NB4 (cell line): ENCODE measurements around the gene DCUN1D2.

Source experiments
- MYC ChIP-seq: IDR thresholded peaks from 2 replicates; pipeline ENCODE4 v1.6.1; 2011; ENCODE audit warnings: low read depth, low read length
- POLR2A ChIP-seq: IDR thresholded peaks from 2 replicates; pipeline ENCODE4 v1.6.1; 2011; ENCODE audit warnings: mild to moderate bottlenecking; ENCODE audit not compliant: insufficient read length; ENCODE audit errors: extremely low read depth
- TF ChIP-seq, protein P1 (sequence below): IDR thresholded peaks from one replicate; pipeline ENCODE4 v1.5.1; 2012; ENCODE audit warnings: low read depth, low read length
- TF ChIP-seq, protein P2 (sequence below): IDR thresholded peaks from 2 replicates; pipeline ENCODE4 v1.6.1; 2011; ENCODE audit warnings: low read depth, low read length

DNA sequence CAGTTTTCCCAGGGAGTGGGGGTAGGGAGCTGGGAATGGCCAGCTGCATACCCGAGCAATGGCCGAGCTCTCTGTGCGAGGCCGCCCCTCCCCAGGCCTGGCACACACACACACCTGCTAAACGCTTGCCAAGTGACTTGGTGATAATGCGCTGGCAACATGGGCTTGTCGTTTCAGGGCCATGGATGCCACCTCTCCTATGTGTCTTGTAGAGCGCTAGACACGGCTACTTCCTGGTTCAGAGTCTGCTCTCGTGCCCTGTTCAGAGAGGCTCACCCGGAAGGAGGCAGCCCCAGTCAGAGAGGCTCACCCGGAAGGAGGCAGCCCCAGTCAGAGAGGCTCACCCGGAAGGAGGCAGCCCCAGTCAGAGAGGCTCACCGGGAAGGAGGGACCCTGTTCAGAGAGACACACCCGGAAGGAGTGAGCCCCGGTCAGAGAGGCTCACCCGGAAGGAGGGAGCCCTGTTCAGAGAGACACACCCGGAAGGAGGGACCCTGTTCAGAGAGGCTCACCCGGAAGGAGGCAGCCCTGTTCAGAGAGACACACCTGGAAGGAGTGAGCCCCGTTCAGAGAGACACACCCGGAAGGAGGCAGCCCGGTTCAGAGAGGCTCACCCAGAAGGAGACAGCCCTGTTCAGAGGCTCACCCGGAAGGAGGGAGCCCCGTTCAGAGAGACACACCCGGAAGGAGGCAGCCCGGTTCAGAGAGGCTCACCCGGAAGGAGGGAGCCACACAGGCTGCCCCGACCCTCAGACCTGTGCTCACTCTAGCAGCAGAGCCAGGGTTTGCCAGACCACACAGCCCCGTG is 41.4 kb downstream of the DCUN1D2 start:
- TF ChIP-seq, protein P1, sequence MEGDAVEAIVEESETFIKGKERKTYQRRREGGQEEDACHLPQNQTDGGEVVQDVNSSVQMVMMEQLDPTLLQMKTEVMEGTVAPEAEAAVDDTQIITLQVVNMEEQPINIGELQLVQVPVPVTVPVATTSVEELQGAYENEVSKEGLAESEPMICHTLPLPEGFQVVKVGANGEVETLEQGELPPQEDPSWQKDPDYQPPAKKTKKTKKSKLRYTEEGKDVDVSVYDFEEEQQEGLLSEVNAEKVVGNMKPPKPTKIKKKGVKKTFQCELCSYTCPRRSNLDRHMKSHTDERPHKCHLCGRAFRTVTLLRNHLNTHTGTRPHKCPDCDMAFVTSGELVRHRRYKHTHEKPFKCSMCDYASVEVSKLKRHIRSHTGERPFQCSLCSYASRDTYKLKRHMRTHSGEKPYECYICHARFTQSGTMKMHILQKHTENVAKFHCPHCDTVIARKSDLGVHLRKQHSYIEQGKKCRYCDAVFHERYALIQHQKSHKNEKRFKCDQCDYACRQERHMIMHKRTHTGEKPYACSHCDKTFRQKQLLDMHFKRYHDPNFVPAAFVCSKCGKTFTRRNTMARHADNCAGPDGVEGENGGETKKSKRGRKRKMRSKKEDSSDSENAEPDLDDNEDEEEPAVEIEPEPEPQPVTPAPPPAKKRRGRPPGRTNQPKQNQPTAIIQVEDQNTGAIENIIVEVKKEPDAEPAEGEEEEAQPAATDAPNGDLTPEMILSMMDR: no peak
- TF ChIP-seq, protein P2, sequence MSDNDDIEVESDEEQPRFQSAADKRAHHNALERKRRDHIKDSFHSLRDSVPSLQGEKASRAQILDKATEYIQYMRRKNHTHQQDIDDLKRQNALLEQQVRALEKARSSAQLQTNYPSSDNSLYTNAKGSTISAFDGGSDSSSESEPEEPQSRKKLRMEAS: no peak
- peak; percentile 58 for TF ChIP-seq POLR2A
- peak; percentile 56 for TF ChIP-seq MYC
